Stimulated activated naive CD4-positive, alpha-beta T cell (primary cell): ENCODE data around the gene FMNL1.

Experiments
- DNase-seq, 6 experiments: peaks; one replicate each; lab custom pipeline; 2025; lab: John Stamatoyannopoulos, UW

The FMNL1 gene

GRCh38 chr17:45222289-45222995 lies 757 bp downstream of the FMNL1 start:
- peak in 5 of 6 experiments; percentile 17 to 50 (median 36) for DNase-seq

GRCh38 chr17:45222996-45223538 lies 1.4 kb downstream of the FMNL1 start:
- DNase-seq: no peak

GRCh38 chr17:45223539-45224528 lies 2.1 kb downstream of the FMNL1 start:
- peak in 5 of 6 experiments; percentile 23 to 52 (median 31) for DNase-seq

DNA sequence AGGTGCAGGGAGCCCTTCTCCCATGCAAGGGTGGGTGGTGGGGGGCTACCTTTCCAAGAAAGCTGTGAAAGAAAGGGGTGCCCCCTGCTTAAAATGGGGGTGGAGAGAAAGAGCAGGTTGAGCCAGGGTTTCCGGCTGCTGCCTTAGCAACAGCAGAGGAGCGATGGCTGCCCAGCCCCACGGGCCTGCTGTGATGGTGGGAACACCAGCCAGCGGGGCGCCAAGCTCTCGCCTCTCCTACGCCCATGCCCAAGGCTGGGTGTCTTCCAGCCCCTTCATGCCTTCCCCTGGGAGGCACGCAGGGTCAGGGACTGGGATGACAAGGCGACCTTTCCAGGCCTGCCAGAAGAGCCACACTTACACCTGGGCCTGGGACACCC lies 3.0 kb downstream of the FMNL1 start:
- peak in 5 of 6 experiments; percentile 12 to 35 (median 21) for DNase-seq

GRCh38 chr17:45225051-45225700 lies 3.5 kb downstream of the FMNL1 start:
- DNase-seq: peak in 3 of 6 experiments; percentile 13 to 44 (median 25)

DNA sequence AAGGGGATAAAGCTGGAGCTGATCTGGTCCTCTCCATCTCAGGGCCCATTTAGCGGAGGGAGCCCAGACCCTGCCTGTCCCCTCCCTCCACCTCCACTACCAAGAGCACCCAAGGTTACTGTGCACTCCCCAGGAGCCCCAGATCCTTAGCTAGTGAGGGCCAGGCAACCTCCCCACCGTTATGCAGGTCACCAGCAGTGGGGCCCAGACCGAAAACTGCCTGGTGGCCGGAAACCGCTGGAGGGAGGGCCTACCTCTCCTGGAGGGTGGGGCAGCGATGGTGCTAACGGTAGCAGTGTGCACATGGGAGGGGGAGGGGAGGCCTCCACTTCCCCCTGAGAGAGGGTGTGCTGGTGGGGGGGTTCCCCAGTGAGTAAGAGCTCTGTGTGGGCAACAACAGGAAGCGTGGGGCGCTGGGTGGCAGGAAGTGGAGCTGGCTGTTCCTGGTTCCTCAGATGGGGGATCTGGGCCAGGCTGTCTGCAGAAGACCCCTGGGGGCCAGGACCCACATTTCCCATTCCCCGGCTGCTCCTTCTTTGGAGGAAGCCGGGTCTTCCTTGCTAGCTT lies 4.4 kb downstream of the FMNL1 start:
- DNase-seq: peak; percentile 83 to 93 (median 88)

- DNase-seq: no peak
Observed at GRCh38 chr17:45226576-45226975, 4.9 kb downstream of the FMNL1 start.

DNA sequence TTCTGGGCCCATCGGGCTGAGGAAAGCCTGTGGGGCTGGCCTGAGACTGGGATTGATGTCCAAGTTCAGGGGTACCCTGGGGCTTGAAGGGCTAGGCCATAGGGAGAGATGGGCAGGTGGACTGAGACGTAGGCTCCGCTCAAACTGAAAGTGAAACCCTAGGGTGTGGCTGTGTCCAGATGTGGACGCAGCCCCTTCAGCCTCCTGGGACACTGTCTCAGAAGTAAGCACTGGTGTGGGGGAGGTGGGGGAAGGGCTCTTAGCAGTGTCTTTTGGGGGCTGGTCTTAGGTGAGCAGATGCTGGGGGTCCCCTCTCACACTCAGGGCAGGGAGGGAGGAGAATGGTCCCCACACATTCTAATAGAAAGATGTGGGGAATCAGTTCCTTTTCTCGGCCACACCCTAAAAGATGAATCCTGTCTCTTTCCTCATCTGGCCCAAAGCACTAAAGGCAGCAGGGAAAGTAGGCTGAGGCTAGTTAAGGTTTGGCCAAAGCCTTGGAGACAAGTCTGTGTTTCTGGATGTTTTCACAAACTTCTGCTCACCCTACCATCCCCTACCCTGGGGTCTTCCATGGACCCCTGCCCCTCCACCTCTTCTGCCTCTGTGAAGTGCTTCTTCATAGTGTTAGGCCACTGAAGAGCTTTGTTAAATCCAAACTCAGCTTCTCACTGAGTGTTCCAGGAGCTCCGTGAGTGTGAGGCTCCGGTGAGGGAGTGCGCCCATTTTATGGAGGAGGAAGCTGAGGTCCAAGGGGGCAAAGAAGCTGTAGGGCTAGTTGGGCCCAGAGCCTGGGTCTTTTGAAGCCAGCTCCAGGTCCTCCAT lies 5.6 kb downstream of the FMNL1 start:
- peak in 1 of 6 experiments; percentile 17 for DNase-seq

DNA sequence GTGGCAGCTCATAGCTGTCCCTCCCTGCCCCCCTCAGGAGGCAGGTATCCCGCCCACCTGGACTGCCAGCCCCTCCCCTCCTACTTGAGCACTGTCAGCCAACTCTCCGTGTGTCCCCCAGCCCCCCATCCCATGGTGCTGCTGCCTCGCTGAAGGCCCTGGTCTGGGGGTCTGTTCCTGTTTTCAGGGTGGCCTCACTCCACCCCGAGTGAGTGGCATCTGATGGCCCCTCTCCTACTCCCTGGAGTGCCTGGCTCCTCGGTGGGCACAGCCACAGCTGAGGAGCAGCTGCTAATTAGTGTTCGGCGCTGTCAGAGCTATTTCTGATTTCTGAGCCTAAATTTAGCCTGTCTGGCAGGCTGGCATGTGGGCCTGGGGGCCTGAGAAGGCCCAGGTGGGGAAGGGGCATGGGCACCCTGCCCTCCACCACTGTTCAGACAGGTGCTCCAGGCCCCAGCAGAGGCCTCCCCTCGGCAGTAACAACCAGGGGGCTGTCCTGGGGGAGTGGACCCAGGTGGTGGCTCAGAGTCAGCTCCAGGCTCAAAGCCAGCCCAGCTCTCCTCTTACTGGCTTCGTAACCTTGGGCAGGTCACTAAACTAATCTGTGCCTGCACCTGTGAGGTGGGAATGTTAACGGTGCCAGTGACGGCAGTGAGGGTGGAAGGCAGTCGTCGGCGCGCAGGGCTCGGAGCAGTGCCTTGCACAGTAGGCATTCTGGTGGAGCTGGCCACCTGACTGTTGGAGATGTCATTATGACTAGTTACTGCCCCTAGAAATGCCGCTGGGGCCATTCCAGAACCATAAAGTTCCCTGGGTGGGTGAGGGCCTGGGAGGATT lies 6.5 kb downstream of the FMNL1 start:
- DNase-seq: peak in 2 of 6 experiments; percentile 23 to 44

DNA sequence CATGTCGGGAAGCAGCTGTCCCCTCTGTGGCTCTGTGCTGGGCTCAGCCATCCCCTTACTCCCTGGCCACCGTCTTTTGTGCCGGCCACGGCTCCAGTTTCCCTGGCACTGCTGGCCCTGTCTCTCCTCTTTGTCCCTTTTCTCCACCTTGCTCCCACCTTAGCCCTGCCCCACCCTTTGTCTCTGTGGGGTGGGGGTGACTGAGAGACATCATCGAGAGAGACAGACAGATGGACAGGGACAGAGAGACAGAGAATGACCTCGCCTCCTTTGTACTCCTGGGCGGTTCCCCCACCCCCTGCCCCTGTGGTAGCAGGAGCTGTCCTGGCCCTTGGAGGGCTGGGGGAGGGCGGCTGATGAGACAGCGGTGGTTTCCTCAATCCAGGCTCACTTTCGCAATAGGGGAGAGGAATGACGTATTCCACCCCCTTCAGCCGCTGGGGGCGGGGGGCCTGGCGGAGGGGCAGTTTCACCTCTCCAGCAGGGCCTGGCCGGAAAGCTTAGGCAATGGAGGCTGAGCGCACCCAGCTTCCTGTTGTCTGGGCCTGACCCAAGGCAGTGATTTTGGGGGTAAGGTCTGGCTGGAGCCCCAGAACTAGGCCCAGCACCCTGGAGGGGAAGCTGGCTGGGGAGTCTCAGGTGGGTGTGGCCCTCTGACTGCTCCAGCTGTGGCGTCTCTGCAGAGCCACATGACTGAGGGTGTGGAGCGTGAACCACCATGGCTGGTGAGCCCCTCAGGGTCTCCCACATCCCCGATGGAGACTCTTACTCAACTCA lies 7.3 kb downstream of the FMNL1 start:
- peak; percentile 64 to 78 (median 76) for DNase-seq

DNA sequence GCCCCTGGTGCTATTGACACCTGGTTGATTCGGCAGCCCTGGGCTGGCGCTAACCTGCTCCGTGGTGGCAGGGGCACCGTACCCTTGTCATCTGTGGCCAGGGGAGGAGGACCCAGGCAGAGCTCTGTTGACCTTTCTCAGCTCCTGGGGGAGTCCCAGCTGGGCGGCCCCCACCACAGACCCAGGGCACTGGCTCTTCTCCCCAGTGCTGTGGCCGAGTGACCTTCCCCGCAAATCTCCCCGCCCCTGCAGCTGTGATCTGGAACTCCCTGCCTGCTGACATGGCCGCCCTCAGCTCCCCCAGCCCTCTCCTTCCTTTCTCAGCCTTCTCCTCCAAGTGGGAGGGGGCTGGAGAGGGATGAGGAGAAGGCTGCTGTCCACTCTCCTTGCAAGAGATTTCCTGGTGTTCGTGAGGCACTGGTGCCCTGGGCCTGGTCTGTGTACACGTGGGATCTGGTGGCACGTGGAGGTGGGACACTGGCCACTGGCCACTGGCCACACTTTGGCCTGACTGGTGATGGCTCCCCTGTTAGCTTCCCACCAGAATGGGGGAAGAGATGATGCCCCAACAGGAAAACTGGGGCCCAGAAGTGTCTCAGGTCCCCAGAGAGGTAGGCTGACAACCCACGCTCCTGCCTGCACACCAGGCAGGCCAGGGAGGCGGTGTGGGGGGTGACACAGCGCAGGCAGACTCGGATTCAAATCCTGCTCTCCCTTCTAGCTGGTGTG lies 8.2 kb downstream of the FMNL1 start:
- DNase-seq: no peak

GRCh38 chr17:45230410-45230786 lies 8.7 kb downstream of the FMNL1 start:
- no peak for DNase-seq

- no peak for DNase-seq
Observed at GRCh38 chr17:45230787-45231480, 9.2 kb downstream of the FMNL1 start.

- DNase-seq: peak in 1 of 6 experiments; percentile 30
Observed at GRCh38 chr17:45231481-45232116, 9.9 kb downstream of the FMNL1 start.

GRCh38 chr17:45232514-45233422 lies 11.1 kb downstream of the FMNL1 start:
- no peak for DNase-seq

GRCh38 chr17:45233423-45233924 lies 11.8 kb downstream of the FMNL1 start:
- no peak for DNase-seq
